ENCODE measurements around the gene SEMA6B. TPM values are rescaled to one million over a fixed set of nuclear protein-coding genes. Genes with fewer than 3 reads are reported as not detected.

The SEMA6B gene
- total and polyA plus RNA-seq, 2 donors (not counting 1 experiment from before 2014, with no cell fraction given), result 0.42 TPM; not detected in 1

DNA sequence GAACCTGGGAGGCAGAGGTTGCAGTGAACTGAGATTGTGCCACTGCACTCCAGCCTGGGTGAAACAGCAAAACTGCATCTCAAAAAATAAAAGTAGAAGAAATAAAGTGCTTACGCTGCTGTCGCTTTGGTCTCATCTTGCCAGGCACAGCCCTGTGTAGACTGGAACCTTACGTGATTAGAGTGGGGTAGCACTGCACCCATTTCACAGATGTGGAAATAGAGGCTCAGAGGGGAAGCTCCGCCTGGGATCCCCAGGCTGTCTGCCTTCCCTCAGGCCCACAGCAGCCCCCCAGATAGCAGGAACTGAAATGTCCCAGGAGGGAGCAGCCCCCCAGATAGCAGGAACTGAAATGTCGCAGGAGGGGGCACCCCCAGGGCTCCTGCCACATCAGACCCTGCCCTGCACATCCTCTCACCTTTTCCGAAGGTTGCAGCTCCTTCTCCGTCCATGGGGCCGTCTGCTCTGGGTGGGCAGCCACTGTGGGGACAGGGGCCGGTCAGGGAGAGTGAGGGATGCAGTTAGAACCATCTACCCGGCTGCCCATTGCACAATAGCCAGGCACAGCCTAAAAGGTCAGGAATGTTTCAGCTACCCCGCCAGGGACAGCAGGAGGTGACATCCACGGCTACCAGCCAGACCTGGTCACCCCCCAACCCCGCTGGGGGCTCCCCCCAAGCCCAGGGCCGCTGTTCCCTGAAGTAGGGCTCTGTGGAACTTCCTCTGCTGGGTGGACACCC lies 43.1 kb downstream of the SEMA6B start:
- Histone ChIP-seq H2AFZ (ENCODE audit: insufficient read depth, low read depth, low read length, poor library complexity, severe bottlenecking) (no peak overlapping the region), H3K4me2 (replicated peaks; ENCODE audit: low read depth, low read length, poor library complexity, severe bottlenecking) (no peak overlapping the region), H3K9me3 (ENCODE audit: control extremely low read depth in 1 of 3, control insufficient read depth in 2 of 3, insufficient read depth in 1 of 3, low read length in 2 of 3) (peaks cover 0 to 14% (median 0%) of the 10 kb centered on the region in 3 donors), H3K36me3 (replicated peaks in 1 of 2; ENCODE audit: control extremely low read depth in 1 of 2, control insufficient read depth in 1 of 2, extremely low read depth in 1 of 2, insufficient read depth in 2 of 2, low read length in 1 of 2) (no peaks in the 10 kb centered on the region), H3K9ac (ENCODE audit: low read length) (no peak overlapping the region), H4K20me1 (ENCODE audit: control insufficient read depth, insufficient read depth, low read length, poor library complexity, severe bottlenecking) (no peaks in the 10 kb centered on the region), H3K27ac (ENCODE audit: low read length in 2 of 2) (no peak overlapping the region), H3K79me2 (ENCODE audit: control insufficient read depth, insufficient read depth, low read length) (no peaks in the 10 kb centered on the region), H3K27me3 (replicated peaks in 1 of 4; ENCODE audit: control extremely low read depth in 1 of 4, control insufficient read depth in 3 of 4, insufficient read depth in 4 of 4, low read length in 3 of 4) (peaks cover 0 to 2% (median 0%) of the 10 kb centered on the region in 4 experiments), H3K4me3 (ENCODE audit: control extremely low read depth in 1 of 5, extremely low read depth in 1 of 5, insufficient read depth in 1 of 5, low read depth in 2 of 5, low read length in 4 of 5) (no peak overlapping the region), H3K4me1 (ENCODE audit: control insufficient read depth in 2 of 2, insufficient read depth in 2 of 2, low read length in 2 of 2) (no peaks in the 10 kb centered on the region)
- POLR2A ChIA-PET, result no interaction called here
- CTCF ChIA-PET, result interaction anchor here (1.5 kb wide), 1 partner anchor 10 kb away, joined by 3 read pairs; no protein-coding TSS in a partner anchor
- intact Hi-C loops (cut with micrococcal nuclease), result no loop called here
- Mint-ChIP-seq H3K27ac (no peak overlapping the region), H3K27me3 (peaks cover 3% of the 10 kb centered on the region), H3K4me1 (no peaks in the 10 kb centered on the region), H3K4me3 (no peak overlapping the region), H3K9me3 (ENCODE audit: insufficient read depth) (no peaks in the 10 kb centered on the region)
- no peak for TF ChIP-seq EZH2 (IDR thresholded peaks at IDR 0.05; ENCODE audit: borderline replicate concordance, insufficient read depth, low read depth, low read length, poor library complexity, severe bottlenecking)
- TF ChIP-seq, protein P1, sequence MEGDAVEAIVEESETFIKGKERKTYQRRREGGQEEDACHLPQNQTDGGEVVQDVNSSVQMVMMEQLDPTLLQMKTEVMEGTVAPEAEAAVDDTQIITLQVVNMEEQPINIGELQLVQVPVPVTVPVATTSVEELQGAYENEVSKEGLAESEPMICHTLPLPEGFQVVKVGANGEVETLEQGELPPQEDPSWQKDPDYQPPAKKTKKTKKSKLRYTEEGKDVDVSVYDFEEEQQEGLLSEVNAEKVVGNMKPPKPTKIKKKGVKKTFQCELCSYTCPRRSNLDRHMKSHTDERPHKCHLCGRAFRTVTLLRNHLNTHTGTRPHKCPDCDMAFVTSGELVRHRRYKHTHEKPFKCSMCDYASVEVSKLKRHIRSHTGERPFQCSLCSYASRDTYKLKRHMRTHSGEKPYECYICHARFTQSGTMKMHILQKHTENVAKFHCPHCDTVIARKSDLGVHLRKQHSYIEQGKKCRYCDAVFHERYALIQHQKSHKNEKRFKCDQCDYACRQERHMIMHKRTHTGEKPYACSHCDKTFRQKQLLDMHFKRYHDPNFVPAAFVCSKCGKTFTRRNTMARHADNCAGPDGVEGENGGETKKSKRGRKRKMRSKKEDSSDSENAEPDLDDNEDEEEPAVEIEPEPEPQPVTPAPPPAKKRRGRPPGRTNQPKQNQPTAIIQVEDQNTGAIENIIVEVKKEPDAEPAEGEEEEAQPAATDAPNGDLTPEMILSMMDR (IDR thresholded peaks at IDR 0.05), result no peak
- ATAC-seq (ENCODE audit: low read depth) (no peak), DNase-seq (no peak)
- WGBS (ENCODE audit: insufficient coverage), result 64% methylated on average over 13 of the region's 14 CpGs

DNA sequence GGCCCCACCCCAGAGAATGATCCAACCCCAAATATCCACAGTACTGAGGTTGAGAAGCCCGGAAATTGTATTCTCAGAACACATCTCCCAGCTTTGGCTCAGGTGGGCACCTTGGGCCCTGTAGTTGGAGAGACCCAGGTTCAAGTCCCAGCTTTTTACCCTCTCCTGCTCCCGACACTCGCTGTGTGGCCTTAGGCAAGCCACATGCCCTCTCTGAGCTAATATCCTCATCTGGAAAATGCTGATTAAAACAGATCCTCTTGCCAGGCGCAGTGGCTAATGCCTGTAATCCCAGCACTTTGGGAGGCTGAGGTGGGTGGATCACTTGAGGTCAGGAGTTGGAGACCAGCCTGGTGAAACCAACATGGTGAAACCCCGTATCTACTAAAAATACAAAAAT lies 43.8 kb downstream of the SEMA6B start:
- Histone ChIP-seq H3K36me3 (replicated peaks in 1 of 2; ENCODE audit: control extremely low read depth in 1 of 2, control insufficient read depth in 1 of 2, extremely low read depth in 1 of 2, insufficient read depth in 2 of 2, low read length in 1 of 2) (no peaks in the 10 kb centered on the region), H3K27me3 (replicated peaks in 1 of 4; ENCODE audit: control extremely low read depth in 1 of 4, control insufficient read depth in 3 of 4, insufficient read depth in 4 of 4, low read length in 3 of 4) (peaks cover 0 to 2% (median 0%) of the 10 kb centered on the region in 4 experiments), H3K4me3 (ENCODE audit: control extremely low read depth in 1 of 5, extremely low read depth in 1 of 5, insufficient read depth in 1 of 5, low read depth in 2 of 5, low read length in 4 of 5) (no peak overlapping the region), H3K27ac (ENCODE audit: low read length in 2 of 2) (no peak overlapping the region), H4K20me1 (ENCODE audit: control insufficient read depth, insufficient read depth, low read length, poor library complexity, severe bottlenecking) (no peaks in the 10 kb centered on the region), H3K9ac (ENCODE audit: low read length) (no peak overlapping the region), H3K4me2 (replicated peaks; ENCODE audit: low read depth, low read length, poor library complexity, severe bottlenecking) (no peak overlapping the region), H3K4me1 (ENCODE audit: control insufficient read depth in 2 of 2, insufficient read depth in 2 of 2, low read length in 2 of 2) (no peaks in the 10 kb centered on the region), H3K9me3 (ENCODE audit: control extremely low read depth in 1 of 3, control insufficient read depth in 2 of 3, insufficient read depth in 1 of 3, low read length in 2 of 3) (peaks cover 0 to 14% (median 0%) of the 10 kb centered on the region in 3 donors), H3K79me2 (ENCODE audit: control insufficient read depth, insufficient read depth, low read length) (no peaks in the 10 kb centered on the region), H2AFZ (ENCODE audit: insufficient read depth, low read depth, low read length, poor library complexity, severe bottlenecking) (no peak overlapping the region)
- POLR2A ChIA-PET, result interaction anchor here (1.1 kb wide), 1 partner anchor 9 kb away, joined by 6 read pairs; no protein-coding TSS in a partner anchor
- 90% methylated on average over 3 of the region's 5 CpGs for WGBS (ENCODE audit: insufficient coverage)
- H3K27me3 Mint-ChIP-seq, result peaks cover 3% of the 10 kb centered on the region
- DNase-seq (no peak), ATAC-seq (ENCODE audit: low read depth) (no peak)
- no peak overlapping the region for H3K4me3 Mint-ChIP-seq
- H3K27ac Mint-ChIP-seq, result no peak overlapping the region
- no peaks in the 10 kb centered on the region for H3K9me3 Mint-ChIP-seq (ENCODE audit: insufficient read depth)
- CTCF ChIA-PET, result no interaction called here
- no peaks in the 10 kb centered on the region for H3K4me1 Mint-ChIP-seq
- intact Hi-C loops (cut with micrococcal nuclease), result no loop called here
- TF ChIP-seq EZH2 (IDR thresholded peaks at IDR 0.05; ENCODE audit: borderline replicate concordance, insufficient read depth, low read depth, low read length, poor library complexity, severe bottlenecking), result no peak
- TF ChIP-seq, protein P1 (IDR thresholded peaks at IDR 0.05), result no peak

Measured in B cell (primary cell).